Natural killer cell (primary cell): Measurements from ENCODE around the gene MAP2K1. TPM values are rescaled to one million over a fixed set of nuclear protein-coding genes. Genes with fewer than 3 reads are reported as not detected.
"Not testable (repeated sequence)": the region's sequence is repeated elsewhere in the genome, so short reads cannot be mapped to it uniquely, and the experiment has no call there.

ENCODE experiments used
- ATAC-seq, 3 donors: fragments of 150-1000 bp in 2 of 3; fragments of 200-7000 bp in 1 of 3; cut with Tn5 transposase; 1 replicate in 1 of 3; 2 replicates in 2 of 3; pipeline ENCODE4 v1.10.0; 2021; ENCODE audit warnings: mild to moderate bottlenecking in 2 of 3, moderate library complexity in 2 of 3
- DNase-seq, 2 donors: peaks; one replicate each; pipeline versions ENCODE4 v3.0.0 to v3.0.0-alpha.2; 2013 to 2021; ENCODE audit warnings: mixed read lengths in 1 of 2
- H3K27ac ChIP-seq: one replicate; pipeline ENCODE4 v1.5.1; 2013; ENCODE audit warnings: mild to moderate bottlenecking, low read length
- H3K27me3 ChIP-seq: one replicate; pipeline ENCODE4 v1.6.1; 2013; ENCODE audit warnings: low read length; ENCODE audit not compliant: control insufficient read depth, insufficient read depth
- H3K36me3 ChIP-seq: one replicate; pipeline ENCODE4 v1.6.1; 2013; ENCODE audit warnings: low read length; ENCODE audit not compliant: control insufficient read depth, insufficient read depth
- H3K4me1 ChIP-seq: one replicate; pipeline ENCODE4 v1.6.1; 2013; ENCODE audit warnings: low read length; ENCODE audit not compliant: control insufficient read depth, insufficient read depth
- H3K4me3 ChIP-seq: one replicate; pipeline ENCODE4 v1.5.1; 2013; ENCODE audit warnings: low read length
- H3K9me3 ChIP-seq: one replicate; pipeline ENCODE4 v1.6.1; 2013; ENCODE audit warnings: low read length; ENCODE audit not compliant: control insufficient read depth, insufficient read depth
- H3K27ac Mint-ChIP-seq, 2 donors: one replicate each; pipeline ENCODE4 v1.8.0; 2022; ENCODE audit warnings: mild to moderate bottlenecking in 2 of 2, mixed read lengths in 2 of 2, moderate library complexity in 1 of 2
- H3K27me3 Mint-ChIP-seq, 2 donors: one replicate each; pipeline ENCODE4 v1.8.0; 2022; ENCODE audit warnings: low read depth in 2 of 2, mixed read lengths in 2 of 2
- H3K36me3 Mint-ChIP-seq: one replicate; pipeline ENCODE4 v1.8.0; 2022; ENCODE audit warnings: mixed read lengths
- H3K4me1 Mint-ChIP-seq, 2 donors: one replicate each; pipeline ENCODE4 v1.8.0; 2022; ENCODE audit warnings: mixed read lengths in 2 of 2
- H3K4me3 Mint-ChIP-seq: one replicate; pipeline ENCODE4 v1.8.0; 2022; ENCODE audit warnings: mild to moderate bottlenecking, moderate library complexity, mixed read lengths
- H3K9me3 Mint-ChIP-seq, 2 donors: one replicate each; pipeline ENCODE4 v1.8.0; 2022; ENCODE audit warnings: mixed read lengths in 2 of 2
- CTCF ChIP-seq: fragments of 200-600 bp; IDR thresholded peaks from one replicate; pipeline ENCODE4 v1.8.0; 2022; ENCODE audit warnings: antibody characterized with exemption
- WGBS: methylation state at CpG from one replicate; pipeline ENCODE4 v1.1.7; 2013; ENCODE audit warnings: missing lambda C conversion rate; ENCODE audit not compliant: insufficient coverage; 5-methylcytosine and 5-hydroxymethylcytosine counted together
- intact Hi-C: fragments of 100-400 bp; cut with micrococcal nuclease; formaldehyde crosslinking; loops from one replicate; pipeline ENCODE4 v1.14.2; 2022
- total RNA-seq, 4 donors: library from RNA; stranded (reverse); fragments of 120-200 nt in 1 of 4; gene quantifications; one replicate each; pipeline versions ENCODE4 v1.2.3 to v1.2.4, GENCODE V29; 2013 to 2022

The MAP2K1 gene
- total RNA-seq, 3 donors from 2014 or later (not counting 1 experiment from before 2014, with no cell fraction given): 45.5 to 49.2 (median 48.9) TPM

GRCh38 chr15:66502491-66502890 lies 115.8 kb downstream of the MAP2K1 start:
- no peak overlapping the region for H3K27ac ChIP-seq
- WGBS: 84% methylated on average over 10 of the region's 10 CpGs
- H3K36me3 ChIP-seq: peaks cover 52% of the 10 kb centered on the region
- peaks cover 26% of the 10 kb centered on the region for H3K4me1 ChIP-seq
- no peaks in the 10 kb centered on the region for H3K27me3 Mint-ChIP-seq
- DNase-seq (peak in 1 of 2 donors; percentile 15), ATAC-seq (no peak)
- peaks cover 41 to 48% of the 10 kb centered on the region in 2 donors for H3K4me1 Mint-ChIP-seq
- peak overlapping the region in 1 of 2 donors; percentile 97 for H3K27ac Mint-ChIP-seq
- no peaks in the 10 kb centered on the region for H3K9me3 ChIP-seq
- peaks cover 8% of the 10 kb centered on the region for H3K36me3 Mint-ChIP-seq
- no peaks in the 10 kb centered on the region for H3K9me3 Mint-ChIP-seq
- TF ChIP-seq CTCF: no peak
- H3K4me3 ChIP-seq: no peak overlapping the region
- intact Hi-C loops: no loop called here
- H3K27me3 ChIP-seq: no peaks in the 10 kb centered on the region
- H3K4me3 Mint-ChIP-seq: peak overlapping the region; percentile 100

- H3K27ac ChIP-seq, H3K4me3 ChIP-seq, DNase-seq, H3K36me3 Mint-ChIP-seq, H3K9me3 Mint-ChIP-seq, ATAC-seq, H3K27me3 Mint-ChIP-seq, H3K9me3 ChIP-seq, H3K27me3 ChIP-seq, intact Hi-C loops: not testable (repeated sequence)
- peak overlapping the region in 1 of 2 donors; percentile 97 for H3K27ac Mint-ChIP-seq
- peak overlapping the region; percentile 100 for H3K4me3 Mint-ChIP-seq
- Histone ChIP-seq H3K36me3 (peaks cover 50% of the 10 kb centered on the region), H3K4me1 (peaks cover 21% of the 10 kb centered on the region)
- H3K4me1 Mint-ChIP-seq: peaks cover 36 to 43% of the 10 kb centered on the region in 2 donors
- WGBS: 68% methylated on average over 11 of the region's 13 CpGs
Measured at GRCh38 chr15:66503041-66503648, 116.4 kb downstream of the MAP2K1 start.

GRCh38 chr15:66503780-66504562 lies 117.3 kb downstream of the MAP2K1 start:
- ATAC-seq (no peak), DNase-seq (no peak)
- TF ChIP-seq CTCF: no peak
- intact Hi-C loops: loop anchor here (2.0 kb wide), 2 partner anchors 117 to 147 kb away; partner anchors contain the start of genes MAP2K1 and TIPIN
- Histone ChIP-seq H3K27ac (peak overlapping the region; percentile 97), H3K36me3 (peaks cover 42% of the 10 kb centered on the region), H3K4me3 (peak overlapping the region; percentile 92), H3K4me1 (peaks cover 20% of the 10 kb centered on the region), H3K27me3 (no peaks in the 10 kb centered on the region), H3K9me3 (no peaks in the 10 kb centered on the region)
- WGBS: under 1% methylated on average over 12 of the region's 12 CpGs
- Mint-ChIP-seq H3K9me3 (no peaks in the 10 kb centered on the region), H3K36me3 (peaks cover 8% of the 10 kb centered on the region), H3K4me1 (peaks cover 35 to 41% of the 10 kb centered on the region in 2 donors), H3K27me3 (no peaks in the 10 kb centered on the region), H3K4me3 (peak overlapping the region; percentile 100), H3K27ac (peak overlapping the region; percentile 90 to 97)
